ENCODE data around the gene NOM1.

NOM1 gene

GRCh38 chr7:157017603-157018327 lies 68.3 kb downstream of the NOM1 start:
- DNase-seq: no peak

DNA sequence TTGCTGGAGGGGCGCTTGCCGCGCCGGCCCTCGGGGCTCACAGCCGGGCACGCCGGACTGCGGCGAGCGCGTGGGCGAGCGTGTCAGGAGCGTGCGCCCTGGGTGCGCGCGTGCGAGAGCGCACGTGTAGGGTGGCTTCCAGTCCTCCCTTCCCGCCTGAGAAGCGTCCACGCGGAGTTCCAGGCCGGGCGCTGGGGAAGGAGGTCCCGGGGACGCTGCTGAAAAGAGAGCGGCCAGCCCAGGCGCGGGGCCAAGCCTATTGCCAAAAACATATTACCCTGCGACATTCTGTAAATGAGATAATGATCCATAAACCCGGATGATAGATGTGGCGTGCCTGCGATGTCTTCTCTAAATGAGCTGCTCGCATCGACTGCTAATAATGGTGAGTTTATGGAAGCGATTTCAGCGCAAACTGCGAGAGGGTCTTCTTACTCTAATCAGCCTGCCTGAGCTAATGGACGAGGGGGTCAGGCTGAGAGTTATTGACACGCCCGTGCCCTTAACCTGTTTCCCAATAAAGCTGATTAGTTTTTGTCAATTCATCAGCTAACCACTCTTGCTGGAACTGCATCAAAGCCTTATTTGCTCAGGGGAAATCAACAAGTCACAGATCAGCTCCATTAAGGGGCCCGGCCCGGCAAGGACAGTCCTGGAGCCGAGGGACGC lies 69.0 kb downstream of the NOM1 start:
- DNase-seq: no peak

- no peak for DNase-seq
Measured at GRCh38 chr7:157018997-157019608, 69.6 kb downstream of the NOM1 start.

- no peak for DNase-seq
Measured at GRCh38 chr7:157019718-157020451, 70.4 kb downstream of the NOM1 start.

GRCh38 chr7:157020514-157021070 lies 71.1 kb downstream of the NOM1 start:
- no peak for DNase-seq

GRCh38 chr7:157021071-157021870 lies 71.8 kb downstream of the NOM1 start:
- no peak for DNase-seq

GRCh38 chr7:157021871-157022680 lies 72.6 kb downstream of the NOM1 start:
- no peak for DNase-seq
